SH-SY5Y (cell line): ENCODE measurements around the gene ZNF280D.

Experiments used
- GATA2 ChIP-seq: IDR thresholded peaks from 2 replicates; pipeline ENCODE4 v1.6.1; 2011; ENCODE audit warnings: mild to moderate bottlenecking, low read depth, low read length
- GATA3 ChIP-seq: IDR thresholded peaks from 2 replicates; pipeline ENCODE4 v1.6.1; 2011; ENCODE audit warnings: low read depth, mild to moderate bottlenecking, low read length, moderate library complexity

- no peak for TF ChIP-seq GATA2
- TF ChIP-seq GATA3 = no peak
Observed at GRCh38 chr15:56754772-56755370, 21.6 kb upstream of the ZNF280D start.
